Measurements from ENCODE around the gene C17orf113.

C17orf113 gene

GRCh38 chr17:42079541-42079940, 29.1 kb upstream of the C17orf113 start:
- H3K27ac Mint-ChIP-seq: no peak overlapping the region
- no peaks in the 10 kb centered on the region for H3K9me3 Mint-ChIP-seq
- no peaks in the 10 kb centered on the region for H3K4me1 Mint-ChIP-seq

GRCh38 chr17:42078396-42079043, 28.1 kb upstream of the C17orf113 start:
- Mint-ChIP-seq H3K4me1 (no peaks in the 10 kb centered on the region), H3K4me3 (no peak overlapping the region)

More at GRCh38 chr17:42079541-42079940, 29.1 kb upstream of the C17orf113 start:
- no peak for DNase-seq (ENCODE audit: low spot score in 2 of 2)
- H3K4me3 Mint-ChIP-seq: no peak overlapping the region
- peaks cover 4% of the 10 kb centered on the region for H3K27me3 Mint-ChIP-seq
- H3K36me3 Mint-ChIP-seq: no peaks in the 10 kb centered on the region
- no peak for ATAC-seq (ENCODE audit: low read depth)

GRCh38 chr17:42077755-42078154, 27.4 kb upstream of the C17orf113 start:
- H3K36me3 Mint-ChIP-seq: no peaks in the 10 kb centered on the region
- H3K27ac Mint-ChIP-seq: no peak overlapping the region
- H3K4me3 Mint-ChIP-seq: no peak overlapping the region
- no peaks in the 10 kb centered on the region for H3K9me3 Mint-ChIP-seq
- DNase-seq (ENCODE audit: low spot score in 2 of 2) (no peak), ATAC-seq (ENCODE audit: low read depth) (no peak)
- H3K27me3 Mint-ChIP-seq: peaks cover 7% of the 10 kb centered on the region
- H3K4me1 Mint-ChIP-seq: peaks cover 3% of the 10 kb centered on the region

More at GRCh38 chr17:42078396-42079043, 28.1 kb upstream of the C17orf113 start:
- Mint-ChIP-seq H3K27ac (no peak overlapping the region), H3K36me3 (no peaks in the 10 kb centered on the region), H3K9me3 (no peaks in the 10 kb centered on the region), H3K27me3 (peaks cover 4% of the 10 kb centered on the region)
- ATAC-seq (ENCODE audit: low read depth) (no peak), DNase-seq (ENCODE audit: low spot score in 2 of 2) (no peak)

- H3K9me3 Mint-ChIP-seq: no peaks in the 10 kb centered on the region
- peaks cover 6% of the 10 kb centered on the region for H3K4me1 Mint-ChIP-seq
- no peaks in the 10 kb centered on the region for H3K36me3 Mint-ChIP-seq
- ATAC-seq (ENCODE audit: low read depth) (no peak), DNase-seq (ENCODE audit: low spot score in 2 of 2) (no peak)
- H3K4me3 Mint-ChIP-seq: no peak overlapping the region
- peaks cover 4% of the 10 kb centered on the region for H3K27me3 Mint-ChIP-seq
- H3K27ac Mint-ChIP-seq: no peak overlapping the region
Observed at GRCh38 chr17:42076797-42077559, 26.6 kb upstream of the C17orf113 start.

- no peaks in the 10 kb centered on the region for H3K36me3 Mint-ChIP-seq
- H3K9me3 Mint-ChIP-seq: no peaks in the 10 kb centered on the region
- DNase-seq (ENCODE audit: low spot score in 2 of 2) (no peak), ATAC-seq (ENCODE audit: low read depth) (no peak)
- H3K4me1 Mint-ChIP-seq: peaks cover 9% of the 10 kb centered on the region
- no peak overlapping the region for H3K27ac Mint-ChIP-seq
- H3K27me3 Mint-ChIP-seq: peaks cover 4% of the 10 kb centered on the region
- H3K4me3 Mint-ChIP-seq: no peak overlapping the region
Observed at GRCh38 chr17:42075789-42076188, 25.4 kb upstream of the C17orf113 start.

- H3K4me1 Mint-ChIP-seq: peaks cover 9% of the 10 kb centered on the region
- H3K27ac Mint-ChIP-seq: no peak overlapping the region
- H3K27me3 Mint-ChIP-seq: peaks cover 4% of the 10 kb centered on the region
- no peaks in the 10 kb centered on the region for H3K9me3 Mint-ChIP-seq
- H3K4me3 Mint-ChIP-seq: peak overlapping the region; percentile 76
- H3K36me3 Mint-ChIP-seq: no peaks in the 10 kb centered on the region
- ATAC-seq (ENCODE audit: low read depth) (peak; percentile 74), DNase-seq (ENCODE audit: low spot score in 2 of 2) (no peak)
Observed at GRCh38 chr17:42072323-42073187, 22.2 kb upstream of the C17orf113 start.

GRCh38 chr17:42071810-42072209, 21.4 kb upstream of the C17orf113 start:
- DNase-seq (ENCODE audit: low spot score in 2 of 2) (no peak), ATAC-seq (ENCODE audit: low read depth) (no peak)
- Mint-ChIP-seq H3K27me3 (peaks cover 5% of the 10 kb centered on the region), H3K27ac (no peak overlapping the region), H3K9me3 (no peaks in the 10 kb centered on the region), H3K4me1 (peaks cover 11% of the 10 kb centered on the region), H3K36me3 (no peaks in the 10 kb centered on the region), H3K4me3 (peak overlapping the region; percentile 15)

GRCh38 chr17:42068979-42069378, 18.6 kb upstream of the C17orf113 start:
- H3K4me1 Mint-ChIP-seq: peaks cover 13% of the 10 kb centered on the region
- H3K4me3 Mint-ChIP-seq: no peak overlapping the region
- ATAC-seq (ENCODE audit: low read depth) (no peak), DNase-seq (ENCODE audit: low spot score in 2 of 2) (no peak)
- H3K27ac Mint-ChIP-seq: no peak overlapping the region
- no peaks in the 10 kb centered on the region for H3K36me3 Mint-ChIP-seq
- no peaks in the 10 kb centered on the region for H3K9me3 Mint-ChIP-seq
- H3K27me3 Mint-ChIP-seq: peaks cover 6% of the 10 kb centered on the region

GRCh38 chr17:42067371-42068091, 17.1 kb upstream of the C17orf113 start:
- no peaks in the 10 kb centered on the region for H3K36me3 Mint-ChIP-seq
- peaks cover 4% of the 10 kb centered on the region for H3K27me3 Mint-ChIP-seq
- ATAC-seq (ENCODE audit: low read depth) (peak; percentile 53), DNase-seq (ENCODE audit: low spot score in 2 of 2) (peak; percentile 72 to 78)
- no peak overlapping the region for H3K4me3 Mint-ChIP-seq
- peaks cover 17% of the 10 kb centered on the region for H3K4me1 Mint-ChIP-seq
- H3K9me3 Mint-ChIP-seq: no peaks in the 10 kb centered on the region
- H3K27ac Mint-ChIP-seq: no peak overlapping the region

GRCh38 chr17:42065201-42065600, 14.8 kb upstream of the C17orf113 start:
- Mint-ChIP-seq H3K9me3 (no peaks in the 10 kb centered on the region), H3K27me3 (peaks cover 4% of the 10 kb centered on the region), H3K4me3 (no peak overlapping the region), H3K27ac (no peak overlapping the region), H3K36me3 (no peaks in the 10 kb centered on the region), H3K4me1 (peaks cover 12% of the 10 kb centered on the region)
- no peak for ATAC-seq (ENCODE audit: low read depth)
- DNase-seq (ENCODE audit: low spot score in 2 of 2): no peak

GRCh38 chr17:42062681-42063080, 12.3 kb upstream of the C17orf113 start:
- H3K4me3 Mint-ChIP-seq: no peak overlapping the region
- peaks cover 4% of the 10 kb centered on the region for H3K27me3 Mint-ChIP-seq
- H3K9me3 Mint-ChIP-seq: no peaks in the 10 kb centered on the region
- DNase-seq (ENCODE audit: low spot score in 2 of 2): no peak
- H3K4me1 Mint-ChIP-seq: peaks cover 12% of the 10 kb centered on the region
- no peak overlapping the region for H3K27ac Mint-ChIP-seq
- H3K36me3 Mint-ChIP-seq: no peaks in the 10 kb centered on the region
- ATAC-seq (ENCODE audit: low read depth): no peak

GRCh38 chr17:42061646-42062487, 11.5 kb upstream of the C17orf113 start:
- H3K9me3 Mint-ChIP-seq: no peaks in the 10 kb centered on the region
- H3K4me3 Mint-ChIP-seq: no peak overlapping the region
- no peaks in the 10 kb centered on the region for H3K36me3 Mint-ChIP-seq
- ATAC-seq (ENCODE audit: low read depth) (no peak), DNase-seq (ENCODE audit: low spot score in 2 of 2) (no peak)
- no peak overlapping the region for H3K27ac Mint-ChIP-seq
- peaks cover 3% of the 10 kb centered on the region for H3K27me3 Mint-ChIP-seq
- peaks cover 10% of the 10 kb centered on the region for H3K4me1 Mint-ChIP-seq

- no peak overlapping the region for H3K4me3 Mint-ChIP-seq
- H3K4me1 Mint-ChIP-seq: peaks cover 10% of the 10 kb centered on the region
- H3K27ac Mint-ChIP-seq: no peak overlapping the region
- DNase-seq (ENCODE audit: low spot score in 2 of 2) (no peak), ATAC-seq (ENCODE audit: low read depth) (no peak)
- H3K36me3 Mint-ChIP-seq: no peaks in the 10 kb centered on the region
- peaks cover 5% of the 10 kb centered on the region for H3K27me3 Mint-ChIP-seq
- H3K9me3 Mint-ChIP-seq: no peaks in the 10 kb centered on the region
Observed at GRCh38 chr17:42060231-42060630, 9.8 kb upstream of the C17orf113 start.
